Measurements from ENCODE around the gene ACCSL.

ACCSL gene

GRCh38 chr11:44011797-44012196 is 36.0 kb upstream of the ACCSL start:
- no peak for DNase-seq

GRCh38 chr11:44014968-44015623 is 32.7 kb upstream of the ACCSL start:
- DNase-seq: no peak
- TF ChIP-seq GATA1 (IDR thresholded peaks at IDR 0.05; ENCODE audit: low read depth, low read length): no peak
- TF ChIP-seq POLR2A (IDR thresholded peaks at IDR 0.05; ENCODE audit: low read length): no peak

More at GRCh38 chr11:44011797-44012196, 36.0 kb upstream of the ACCSL start:
- TF ChIP-seq GATA1 (IDR thresholded peaks at IDR 0.05; ENCODE audit: low read depth, low read length) (no peak), POLR2A (IDR thresholded peaks at IDR 0.05; ENCODE audit: low read length) (no peak)

GRCh38 chr11:44015624-44016007 is 32.2 kb upstream of the ACCSL start:
- DNase-seq: no peak
- no peak for TF ChIP-seq GATA1 (IDR thresholded peaks at IDR 0.05; ENCODE audit: low read depth, low read length)
- TF ChIP-seq POLR2A (IDR thresholded peaks at IDR 0.05; ENCODE audit: low read length): no peak

GRCh38 chr11:44016131-44016530 is 31.6 kb upstream of the ACCSL start:
- DNase-seq: no peak
- TF ChIP-seq POLR2A (IDR thresholded peaks at IDR 0.05; ENCODE audit: low read length) (no peak), GATA1 (IDR thresholded peaks at IDR 0.05; ENCODE audit: low read depth, low read length) (no peak)

- DNase-seq: no peak
- TF ChIP-seq POLR2A (IDR thresholded peaks at IDR 0.05; ENCODE audit: low read length): no peak
Measured at GRCh38 chr11:44016546-44017442, 31.0 kb upstream of the ACCSL start.

- no peak for DNase-seq
- no peak for TF ChIP-seq POLR2A (IDR thresholded peaks at IDR 0.05; ENCODE audit: low read length)
- no peak for TF ChIP-seq GATA1 (IDR thresholded peaks at IDR 0.05; ENCODE audit: low read depth, low read length)
Measured at GRCh38 chr11:44017443-44018126, 30.2 kb upstream of the ACCSL start.

GRCh38 chr11:44018127-44018521 is 29.7 kb upstream of the ACCSL start:
- TF ChIP-seq GATA1 (IDR thresholded peaks at IDR 0.05; ENCODE audit: low read depth, low read length): no peak
- no peak for TF ChIP-seq POLR2A (IDR thresholded peaks at IDR 0.05; ENCODE audit: low read length)

GRCh38 chr11:44018829-44019228 is 29.0 kb upstream of the ACCSL start:
- TF ChIP-seq GATA1 (IDR thresholded peaks at IDR 0.05; ENCODE audit: low read depth, low read length): no peak
- no peak for TF ChIP-seq POLR2A (IDR thresholded peaks at IDR 0.05; ENCODE audit: low read length)
- DNase-seq: no peak

More at GRCh38 chr11:44018127-44018521, 29.7 kb upstream of the ACCSL start:
- DNase-seq: no peak

GRCh38 chr11:44024977-44025376 is 22.8 kb upstream of the ACCSL start:
- TF ChIP-seq GATA1 (IDR thresholded peaks at IDR 0.05; ENCODE audit: low read depth, low read length): no peak
- no peak for TF ChIP-seq POLR2A (IDR thresholded peaks at IDR 0.05; ENCODE audit: low read length)
- no peak for DNase-seq

GRCh38 chr11:44025727-44026126 is 22.1 kb upstream of the ACCSL start:
- no peak for TF ChIP-seq GATA1 (IDR thresholded peaks at IDR 0.05; ENCODE audit: low read depth, low read length)
- no peak for TF ChIP-seq POLR2A (IDR thresholded peaks at IDR 0.05; ENCODE audit: low read length)
- no peak for DNase-seq

GRCh38 chr11:44028401-44028800 is 19.4 kb upstream of the ACCSL start:
- TF ChIP-seq POLR2A (IDR thresholded peaks at IDR 0.05; ENCODE audit: low read length) (no peak), GATA1 (IDR thresholded peaks at IDR 0.05; ENCODE audit: low read depth, low read length) (no peak)
- DNase-seq: no peak

GRCh38 chr11:44028816-44029506 is 18.8 kb upstream of the ACCSL start:
- no peak for DNase-seq
- TF ChIP-seq GATA1 (IDR thresholded peaks at IDR 0.05; ENCODE audit: low read depth, low read length): no peak
- no peak for TF ChIP-seq POLR2A (IDR thresholded peaks at IDR 0.05; ENCODE audit: low read length)

GRCh38 chr11:44029507-44029845 is 18.3 kb upstream of the ACCSL start:
- no peak for DNase-seq
- TF ChIP-seq GATA1 (IDR thresholded peaks at IDR 0.05; ENCODE audit: low read depth, low read length): no peak
- TF ChIP-seq POLR2A (IDR thresholded peaks at IDR 0.05; ENCODE audit: low read length): no peak

Data from erythroblast (primary cell).